HG03097 (cell line): Measurements from ENCODE around the gene CXCR2.

Source experiments
- ATAC-seq: cut with Tn5 transposase; IDR thresholded peaks from one replicate; pipeline ENCODE4 v1.9.1; 2021; ENCODE audit not compliant: unreplicated experiment, low FRiP score

Gene CXCR2

GRCh38 chr2:218180467-218181114 is 54.8 kb downstream of the CXCR2 start:
- no peak for ATAC-seq

- no peak for ATAC-seq
Measured at GRCh38 chr2:218184331-218184730, 58.5 kb downstream of the CXCR2 start.

GRCh38 chr2:218186355-218186766 is 60.5 kb downstream of the CXCR2 start:
- ATAC-seq, result peak; percentile 56
